Neural crest cell (in vitro differentiated cells): ENCODE data around the gene CSF2. TPM values are rescaled to one million over a fixed set of nuclear protein-coding genes. Genes with fewer than 3 reads are reported as not detected.

Experiments
- DNase-seq: peaks from one replicate; pipeline ENCODE4 v3.0.0; 2021; ENCODE audit warnings: low read depth, mixed read lengths, low spot score
- H3K27ac Mint-ChIP-seq: one replicate; pipeline ENCODE4 v1.8.0; 2021; ENCODE audit warnings: mild to moderate bottlenecking, mixed read lengths; ENCODE audit not compliant: unreplicated experiment
- H3K27me3 Mint-ChIP-seq: 2 replicates; pipeline ENCODE4 v1.8.0; 2021; ENCODE audit warnings: low read depth, mild to moderate bottlenecking, mixed read lengths
- H3K36me3 Mint-ChIP-seq: 2 replicates; pipeline ENCODE4 v1.8.0; 2021; ENCODE audit warnings: low read depth, mild to moderate bottlenecking, mixed read lengths
- H3K4me1 Mint-ChIP-seq: 2 replicates; pipeline ENCODE4 v1.8.0; 2021; ENCODE audit warnings: mixed read lengths
- H3K4me3 Mint-ChIP-seq: one replicate; pipeline ENCODE4 v1.8.0; 2021; ENCODE audit warnings: mild to moderate bottlenecking, mixed read lengths
- H3K9me3 Mint-ChIP-seq: 2 replicates; pipeline ENCODE4 v1.8.0; 2021; ENCODE audit warnings: mixed read lengths
- CTCF ChIP-seq: fragments of 200-600 bp; sonication (generic); conservative IDR thresholded peaks from 2 replicates; pipeline ENCODE4 v1.5.0; 2021; ENCODE audit warnings: antibody characterized with exemption, mild to moderate bottlenecking
- total RNA-seq: library from RNA; stranded (reverse); gene quantifications from 2 replicates; pipeline ENCODE4 v1.2.1, GENCODE V29; 2021

CSF2 gene
- total RNA-seq, 1 donor from 2014 or later, result not detected

- Mint-ChIP-seq H3K4me1 (no peaks in the 10 kb centered on the region), H3K27me3 (peaks cover 4% of the 10 kb centered on the region), H3K36me3 (no peaks in the 10 kb centered on the region), H3K9me3 (no peaks in the 10 kb centered on the region), H3K27ac (no peak overlapping the region), H3K4me3 (no peak overlapping the region)
- DNase-seq, result no peak
- TF ChIP-seq CTCF, result no peak
Observed at GRCh38 chr5:132102101-132102701, 28.6 kb downstream of the CSF2 start.

- Mint-ChIP-seq H3K4me3 (no peak overlapping the region), H3K27ac (no peak overlapping the region), H3K4me1 (no peaks in the 10 kb centered on the region), H3K36me3 (no peaks in the 10 kb centered on the region), H3K9me3 (no peaks in the 10 kb centered on the region), H3K27me3 (peaks cover 4% of the 10 kb centered on the region)
- DNase-seq, result no peak
- no peak for TF ChIP-seq CTCF
Observed at GRCh38 chr5:132102944-132103331, 29.3 kb downstream of the CSF2 start.

GRCh38 chr5:132103332-132103951, 29.9 kb downstream of the CSF2 start:
- no peak overlapping the region for H3K4me3 Mint-ChIP-seq
- DNase-seq, result no peak
- H3K9me3 Mint-ChIP-seq, result no peaks in the 10 kb centered on the region
- no peak overlapping the region for H3K27ac Mint-ChIP-seq
- no peak for TF ChIP-seq CTCF
- peaks cover 4% of the 10 kb centered on the region for H3K27me3 Mint-ChIP-seq
- no peaks in the 10 kb centered on the region for H3K4me1 Mint-ChIP-seq
- H3K36me3 Mint-ChIP-seq, result no peaks in the 10 kb centered on the region

GRCh38 chr5:132103969-132104391, 30.4 kb downstream of the CSF2 start:
- DNase-seq, result no peak
- Mint-ChIP-seq H3K9me3 (no peaks in the 10 kb centered on the region), H3K36me3 (no peaks in the 10 kb centered on the region), H3K4me3 (no peak overlapping the region), H3K27me3 (peaks cover 4% of the 10 kb centered on the region), H3K4me1 (no peaks in the 10 kb centered on the region), H3K27ac (no peak overlapping the region)
- TF ChIP-seq CTCF, result no peak

GRCh38 chr5:132104556-132104955, 31.0 kb downstream of the CSF2 start:
- TF ChIP-seq CTCF, result no peak
- H3K9me3 Mint-ChIP-seq, result no peaks in the 10 kb centered on the region
- H3K4me3 Mint-ChIP-seq, result no peak overlapping the region
- no peaks in the 10 kb centered on the region for H3K4me1 Mint-ChIP-seq
- no peaks in the 10 kb centered on the region for H3K36me3 Mint-ChIP-seq
- DNase-seq, result no peak
- H3K27ac Mint-ChIP-seq, result no peak overlapping the region
- H3K27me3 Mint-ChIP-seq, result peaks cover 4% of the 10 kb centered on the region
